ENCODE results near the gene GNG12. TPM values are rescaled to one million over a fixed set of nuclear protein-coding genes. Genes with fewer than 3 reads are reported as not detected.

Gene GNG12
- total RNA-seq, 2 experiments from 2014 or later: not detected

DNA sequence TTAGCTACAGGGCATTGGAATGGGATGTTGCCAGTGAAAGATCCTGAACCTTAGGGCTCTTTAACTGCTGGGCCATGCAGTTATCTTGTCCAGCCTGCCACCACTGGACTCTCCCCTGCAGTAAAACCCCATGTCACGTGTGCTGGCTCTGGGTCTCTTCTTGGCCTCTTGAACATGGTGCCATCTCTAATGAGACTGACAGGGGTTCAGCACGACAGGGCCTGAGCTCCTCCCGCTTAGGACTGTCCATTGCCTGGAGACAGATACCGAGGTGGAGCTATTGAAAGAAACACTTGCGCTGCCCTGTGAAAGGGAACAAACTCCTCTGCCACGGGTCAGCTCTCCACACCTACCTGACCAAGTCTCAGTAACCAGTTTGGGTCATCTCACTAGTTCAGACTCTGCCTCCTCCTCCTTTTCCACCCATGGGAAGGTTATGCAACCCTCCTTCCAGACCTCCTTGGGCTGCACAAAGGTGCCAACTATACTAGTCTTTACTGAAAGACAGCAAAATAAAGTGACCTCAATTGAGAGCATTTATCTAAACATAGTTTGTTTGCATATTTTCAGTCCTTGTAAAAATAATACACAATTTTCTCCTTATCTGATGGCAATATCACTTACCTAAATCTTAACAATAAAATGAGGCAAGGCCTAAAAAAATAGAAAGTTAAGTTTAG, 66.0 kb downstream of the GNG12 start:
- Mint-ChIP-seq H3K4me3 (no peak overlapping the region), H3K27me3 (peaks cover 25% of the 10 kb centered on the region), H3K9me3 (no peaks in the 10 kb centered on the region), H3K4me1 (ENCODE audit: low read depth) (peaks cover 28% of the 10 kb centered on the region), H3K36me3 (ENCODE audit: low read depth) (no peaks in the 10 kb centered on the region), H3K27ac (no peak overlapping the region)
- POLR2A ChIA-PET: interaction anchor here (1.6 kb wide), 1 partner anchor 82 kb away, joined by 4 read pairs; the partner anchor contains the start of gene GADD45A
- CTCF ChIA-PET: interaction anchor here (0.8 to 6.7 kb wide), 21 partner anchors 9 to 341 kb away, joined by 3 to 49 read pairs (median 6); no protein-coding TSS in a partner anchor
- intact Hi-C loops (cut with micrococcal nuclease): no loop called here
- no peak for ATAC-seq
- DNase-seq: no peak
- no peak for TF ChIP-seq CTCF (IDR thresholded peaks at IDR 0.05)

DNA sequence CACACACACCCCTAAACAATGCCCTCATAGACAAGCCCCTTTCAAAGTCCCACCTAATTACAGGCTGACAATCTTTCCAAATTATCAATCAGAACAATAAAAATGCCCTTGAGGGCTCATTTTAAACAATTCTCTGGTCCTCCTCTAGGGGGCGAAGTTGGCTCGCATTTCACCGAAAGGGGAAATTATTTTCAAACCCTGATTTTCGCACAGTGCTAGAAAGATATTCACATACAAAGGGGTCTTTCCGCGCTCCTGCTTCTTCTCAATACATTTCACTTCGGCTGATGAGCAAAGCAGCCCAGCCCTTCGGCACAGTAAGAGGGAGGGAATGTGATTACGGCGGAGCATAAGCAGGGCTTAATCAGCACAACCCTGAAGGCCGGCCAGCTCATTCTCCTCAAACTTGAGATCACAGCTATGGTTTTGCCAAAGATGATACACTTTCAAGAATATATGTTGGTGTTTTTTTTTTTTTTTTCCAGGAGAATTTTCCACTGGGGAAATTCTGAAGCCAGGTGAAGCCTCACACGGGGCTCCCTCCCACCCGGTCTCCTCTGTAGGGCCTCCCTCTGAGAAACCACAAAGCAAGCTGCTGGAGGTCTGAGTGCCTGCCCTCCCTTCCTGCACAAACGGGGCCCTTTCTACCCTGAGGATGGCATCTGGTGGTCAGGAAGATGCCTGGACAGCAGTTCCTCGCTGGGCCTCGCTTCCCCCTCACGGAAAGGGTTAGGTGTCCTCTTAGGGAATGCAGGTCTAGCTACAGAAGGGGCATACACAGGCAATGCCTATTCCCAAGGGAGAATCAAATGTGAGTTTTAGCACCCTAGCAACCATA, 66.9 kb downstream of the GNG12 start:
- ChIA-PET POLR2A (interaction anchor here (1.0 to 1.6 kb wide), 2 partner anchors 81 to 129 kb away, joined by 3 to 4 read pairs; partner anchors contain the start of gene GADD45A), CTCF (interaction anchor here (0.6 to 6.7 kb wide), 32 partner anchors 8 to 676 kb away, joined by 3 to 49 read pairs (median 4); no protein-coding TSS in a partner anchor)
- TF ChIP-seq CTCF (IDR thresholded peaks at IDR 0.05): peak; percentile 66
- H3K36me3 Mint-ChIP-seq (ENCODE audit: low read depth): no peaks in the 10 kb centered on the region
- ATAC-seq (peak; percentile 74), DNase-seq (peak; percentile 56)
- intact Hi-C loops (cut with micrococcal nuclease): no loop called here
- peaks cover 27% of the 10 kb centered on the region for H3K27me3 Mint-ChIP-seq
- H3K9me3 Mint-ChIP-seq: no peaks in the 10 kb centered on the region
- H3K4me3 Mint-ChIP-seq: no peak overlapping the region
- H3K27ac Mint-ChIP-seq: no peak overlapping the region
- H3K4me1 Mint-ChIP-seq (ENCODE audit: low read depth): peaks cover 28% of the 10 kb centered on the region

- Mint-ChIP-seq H3K4me1 (ENCODE audit: low read depth) (peaks cover 19% of the 10 kb centered on the region), H3K27ac (no peak overlapping the region), H3K36me3 (ENCODE audit: low read depth) (no peaks in the 10 kb centered on the region), H3K27me3 (peaks cover 31% of the 10 kb centered on the region), H3K9me3 (no peaks in the 10 kb centered on the region), H3K4me3 (no peak overlapping the region)
- ChIA-PET POLR2A (no interaction called here), CTCF (interaction anchor here (1.1 to 6.7 kb wide), 11 partner anchors 11 to 229 kb away, joined by 3 to 49 read pairs (median 8); partner anchors contain the start of gene GADD45A)
- intact Hi-C loops (cut with micrococcal nuclease): no loop called here
- no peak for ATAC-seq
- no peak for TF ChIP-seq CTCF (IDR thresholded peaks at IDR 0.05)
- DNase-seq: no peak
These were observed 68.6 kb downstream of the GNG12 start for GRCh38 chr1:67764633-67765032.

- ATAC-seq: no peak
- no peaks in the 10 kb centered on the region for H3K36me3 Mint-ChIP-seq (ENCODE audit: low read depth)
- no peak for TF ChIP-seq CTCF (IDR thresholded peaks at IDR 0.05)
These were observed 71.5 kb downstream of the GNG12 start for GRCh38 chr1:67761730-67762129.

More at GRCh38 chr1:67761730-67762129, 71.5 kb downstream of the GNG12 start:
- Mint-ChIP-seq H3K4me3 (no peak overlapping the region), H3K9me3 (no peaks in the 10 kb centered on the region), H3K27ac (no peak overlapping the region), H3K4me1 (ENCODE audit: low read depth) (peaks cover 9% of the 10 kb centered on the region), H3K27me3 (peaks cover 27% of the 10 kb centered on the region)
- CTCF ChIA-PET: interaction anchor here (1.6 to 6.0 kb wide), 11 partner anchors 10 to 244 kb away, joined by 3 to 210 read pairs (median 23); partner anchors contain the start of gene GADD45A
- POLR2A ChIA-PET: no interaction called here
- DNase-seq: no peak
- intact Hi-C loops (cut with micrococcal nuclease): loop anchor here (2.0 kb wide), 1 partner anchor 229 kb away; no protein-coding TSS in a partner anchor
